ENCODE data around the gene CEACAM6. TPM values are rescaled to one million over a fixed set of nuclear protein-coding genes. Genes with fewer than 3 reads are reported as not detected.

Gene CEACAM6
- total and polyA plus RNA-seq, 2 donors = 1.4 to 6.5 TPM

DNA sequence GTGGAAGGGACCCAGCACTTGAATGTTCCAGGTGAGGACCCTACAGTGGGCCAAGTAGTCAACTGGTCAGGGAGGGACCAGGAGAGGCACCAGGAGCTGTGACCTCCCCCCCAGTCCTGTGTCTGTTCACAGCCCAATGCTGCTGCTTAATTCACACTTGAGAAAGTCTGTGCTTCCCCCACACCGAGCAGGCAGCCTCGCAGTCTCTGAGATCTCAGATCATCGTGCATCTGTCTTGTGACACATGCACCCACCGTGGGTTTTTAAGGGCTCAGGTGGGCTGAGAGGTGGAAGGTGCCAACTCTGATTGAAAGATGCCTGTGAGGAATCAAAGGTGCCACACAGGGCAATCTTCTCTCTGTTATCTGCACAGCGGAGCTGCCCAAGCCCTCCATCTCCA lies 40.7 kb upstream of the CEACAM6 start:
- Histone ChIP-seq H3K4me1 (ENCODE audit: control insufficient read depth in 2 of 2, insufficient read depth in 2 of 2, low read length in 2 of 2) (no peaks in the 10 kb centered on the region), H3K27ac (ENCODE audit: low read depth in 1 of 2, low read length in 1 of 2) (no peak overlapping the region), H3K27me3 (ENCODE audit: control insufficient read depth in 2 of 2, insufficient read depth in 1 of 2, low read length in 1 of 2) (no peaks in the 10 kb centered on the region), H3K4me3 (ENCODE audit: low read length in 2 of 2) (no peak overlapping the region), H3K9me3 (ENCODE audit: control insufficient read depth in 2 of 2, insufficient read depth in 1 of 2, low read length in 1 of 2) (no peaks in the 10 kb centered on the region), H3K36me3 (ENCODE audit: control insufficient read depth in 2 of 2, insufficient read depth in 2 of 2, low read length in 1 of 2) (no peaks in the 10 kb centered on the region)
- DNase-seq (ENCODE audit: low read depth in 6 of 9, low spot score in 9 of 9) = no peak
- WGBS = 90% methylated on average over 5 of the region's 5 CpGs

DNA sequence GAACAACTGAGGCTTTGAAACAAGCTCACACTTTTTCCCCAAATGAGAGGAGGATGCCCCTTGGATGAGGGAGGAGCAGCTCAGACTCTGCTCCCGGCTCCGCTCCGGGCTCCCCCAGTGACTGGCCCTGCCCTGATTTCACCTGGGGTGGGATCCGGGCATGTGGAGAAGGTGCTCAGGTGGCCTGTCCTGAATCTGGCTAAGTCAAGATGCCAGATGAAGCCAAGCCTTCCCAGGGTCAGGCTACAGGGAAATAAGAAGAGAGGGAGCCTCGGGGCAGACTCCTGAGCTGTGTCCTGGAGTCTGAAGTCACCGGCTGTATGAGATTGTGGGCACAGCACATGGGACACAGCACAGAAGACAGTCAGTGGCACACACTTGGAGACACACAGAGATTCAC lies 36.6 kb upstream of the CEACAM6 start:
- Histone ChIP-seq H3K4me3 (ENCODE audit: low read length in 2 of 2) (no peak overlapping the region), H3K27me3 (ENCODE audit: control insufficient read depth in 2 of 2, insufficient read depth in 1 of 2, low read length in 1 of 2) (no peaks in the 10 kb centered on the region), H3K9me3 (ENCODE audit: control insufficient read depth in 2 of 2, insufficient read depth in 1 of 2, low read length in 1 of 2) (no peaks in the 10 kb centered on the region), H3K4me1 (ENCODE audit: control insufficient read depth in 2 of 2, insufficient read depth in 2 of 2, low read length in 2 of 2) (no peaks in the 10 kb centered on the region), H3K36me3 (ENCODE audit: control insufficient read depth in 2 of 2, insufficient read depth in 2 of 2, low read length in 1 of 2) (no peaks in the 10 kb centered on the region), H3K27ac (ENCODE audit: low read depth in 1 of 2, low read length in 1 of 2) (no peak overlapping the region)
- WGBS = 87% methylated on average over 6 of the region's 6 CpGs
- DNase-seq (ENCODE audit: low read depth in 6 of 9, low spot score in 9 of 9) = no peak

GRCh38 chr19:41720103-41720502 lies 35.2 kb upstream of the CEACAM6 start:
- H3K9me3 ChIP-seq (ENCODE audit: control insufficient read depth in 2 of 2, insufficient read depth in 1 of 2, low read length in 1 of 2) = no peaks in the 10 kb centered on the region
- no peaks in the 10 kb centered on the region for H3K4me1 ChIP-seq (ENCODE audit: control insufficient read depth in 2 of 2, insufficient read depth in 2 of 2, low read length in 2 of 2)
- H3K4me3 ChIP-seq (ENCODE audit: low read length in 2 of 2) = no peak overlapping the region
- no peaks in the 10 kb centered on the region for H3K36me3 ChIP-seq (ENCODE audit: control insufficient read depth in 2 of 2, insufficient read depth in 2 of 2, low read length in 1 of 2)
- no peak for DNase-seq (ENCODE audit: low read depth in 6 of 9, low spot score in 9 of 9)
- H3K27ac ChIP-seq (ENCODE audit: low read depth in 1 of 2, low read length in 1 of 2) = no peak overlapping the region
- no peaks in the 10 kb centered on the region for H3K27me3 ChIP-seq (ENCODE audit: control insufficient read depth in 2 of 2, insufficient read depth in 1 of 2, low read length in 1 of 2)
- WGBS = 97% methylated on average over 3 of the region's 3 CpGs

- Histone ChIP-seq H3K27me3 (ENCODE audit: control insufficient read depth in 2 of 2, insufficient read depth in 1 of 2, low read length in 1 of 2) (peaks cover 0 to 2% of the 10 kb centered on the region in 2 donors), H3K36me3 (ENCODE audit: control insufficient read depth in 2 of 2, insufficient read depth in 2 of 2, low read length in 1 of 2) (no peaks in the 10 kb centered on the region), H3K27ac (ENCODE audit: low read depth in 1 of 2, low read length in 1 of 2) (no peak overlapping the region), H3K4me1 (ENCODE audit: control insufficient read depth in 2 of 2, insufficient read depth in 2 of 2, low read length in 2 of 2) (no peaks in the 10 kb centered on the region), H3K9me3 (ENCODE audit: control insufficient read depth in 2 of 2, insufficient read depth in 1 of 2, low read length in 1 of 2) (no peaks in the 10 kb centered on the region), H3K4me3 (ENCODE audit: low read length in 2 of 2) (no peak overlapping the region)
- no peak for DNase-seq (ENCODE audit: low read depth in 6 of 9, low spot score in 9 of 9)
- WGBS = 53% methylated on average over 5 of the region's 5 CpGs
Observed at GRCh38 chr19:41726493-41726892, 28.8 kb upstream of the CEACAM6 start.

DNA sequence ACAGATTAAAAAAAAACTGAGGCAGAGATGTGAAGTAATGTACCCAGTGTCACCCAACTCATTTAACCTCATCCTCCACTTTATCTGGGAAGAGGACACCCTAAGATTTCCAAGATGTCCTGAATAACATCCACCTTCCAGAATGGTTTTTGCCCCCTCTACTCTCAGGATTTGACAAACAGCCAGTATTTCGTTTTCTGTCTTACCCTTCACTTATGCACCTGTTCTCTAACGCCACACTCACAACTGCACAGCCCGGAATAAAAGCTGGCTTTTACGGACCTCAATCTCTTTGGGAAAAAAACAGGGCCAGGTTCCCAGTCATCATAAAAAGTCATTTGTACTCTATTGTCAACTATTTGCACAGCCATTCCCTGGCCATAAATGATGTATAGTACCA lies 21.2 kb upstream of the CEACAM6 start:
- no peak overlapping the region for H3K27ac ChIP-seq (ENCODE audit: low read depth in 1 of 2, low read length in 1 of 2)

DNA sequence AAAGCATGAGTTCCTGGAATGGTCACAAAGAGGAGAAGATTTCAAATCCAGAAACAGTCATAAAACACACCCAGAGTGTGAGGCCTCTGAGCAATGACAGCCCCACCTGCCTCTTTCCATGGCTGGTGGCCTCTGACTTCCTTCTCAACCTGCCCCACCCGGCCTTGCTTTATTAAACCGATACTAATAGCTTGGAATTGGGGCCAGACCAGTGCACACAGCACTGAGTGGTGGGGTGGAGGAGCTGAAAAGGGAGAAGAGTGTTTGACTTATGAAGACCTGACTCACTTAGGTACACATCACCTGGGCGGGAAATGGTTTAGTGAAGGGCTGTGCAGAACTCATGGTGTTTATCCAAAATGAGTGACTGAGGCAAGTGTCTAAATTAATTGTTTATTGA lies 20.7 kb upstream of the CEACAM6 start:
- WGBS = 91% methylated on average over 3 of the region's 3 CpGs
- Histone ChIP-seq H3K27ac (ENCODE audit: low read depth in 1 of 2, low read length in 1 of 2) (no peak overlapping the region), H3K9me3 (ENCODE audit: control insufficient read depth in 2 of 2, insufficient read depth in 1 of 2, low read length in 1 of 2) (no peaks in the 10 kb centered on the region), H3K4me1 (ENCODE audit: control insufficient read depth in 2 of 2, insufficient read depth in 2 of 2, low read length in 2 of 2) (no peaks in the 10 kb centered on the region), H3K27me3 (ENCODE audit: control insufficient read depth in 2 of 2, insufficient read depth in 1 of 2, low read length in 1 of 2) (peaks cover 0 to 2% of the 10 kb centered on the region in 2 donors), H3K36me3 (ENCODE audit: control insufficient read depth in 2 of 2, insufficient read depth in 2 of 2, low read length in 1 of 2) (no peaks in the 10 kb centered on the region), H3K4me3 (ENCODE audit: low read length in 2 of 2) (no peak overlapping the region)
- DNase-seq (ENCODE audit: low read depth in 6 of 9, low spot score in 9 of 9) = no peak

More for the DNA sequence above, 21.2 kb upstream of the CEACAM6 start:
- Histone ChIP-seq H3K27me3 (ENCODE audit: control insufficient read depth in 2 of 2, insufficient read depth in 1 of 2, low read length in 1 of 2) (peaks cover 0 to under 1% of the 10 kb centered on the region in 2 donors), H3K4me3 (ENCODE audit: low read length in 2 of 2) (no peak overlapping the region), H3K4me1 (ENCODE audit: control insufficient read depth in 2 of 2, insufficient read depth in 2 of 2, low read length in 2 of 2) (no peaks in the 10 kb centered on the region), H3K9me3 (ENCODE audit: control insufficient read depth in 2 of 2, insufficient read depth in 1 of 2, low read length in 1 of 2) (no peaks in the 10 kb centered on the region), H3K36me3 (ENCODE audit: control insufficient read depth in 2 of 2, insufficient read depth in 2 of 2, low read length in 1 of 2) (no peaks in the 10 kb centered on the region)
- WGBS = 95% methylated on average over 4 of the region's 4 CpGs
- DNase-seq (ENCODE audit: low read depth in 6 of 9, low spot score in 9 of 9) = no peak

- Histone ChIP-seq H3K4me1 (ENCODE audit: control insufficient read depth in 2 of 2, insufficient read depth in 2 of 2, low read length in 2 of 2) (no peaks in the 10 kb centered on the region), H3K36me3 (ENCODE audit: control insufficient read depth in 2 of 2, insufficient read depth in 2 of 2, low read length in 1 of 2) (no peaks in the 10 kb centered on the region), H3K27me3 (ENCODE audit: control insufficient read depth in 2 of 2, insufficient read depth in 1 of 2, low read length in 1 of 2) (peaks cover 0 to 2% of the 10 kb centered on the region in 2 donors), H3K9me3 (ENCODE audit: control insufficient read depth in 2 of 2, insufficient read depth in 1 of 2, low read length in 1 of 2) (no peaks in the 10 kb centered on the region), H3K4me3 (ENCODE audit: low read length in 2 of 2) (no peak overlapping the region), H3K27ac (ENCODE audit: low read depth in 1 of 2, low read length in 1 of 2) (no peak overlapping the region)
- DNase-seq (ENCODE audit: low read depth in 6 of 9, low spot score in 9 of 9) = no peak
- WGBS = 87% methylated on average over 5 of the region's 5 CpGs
Observed at GRCh38 chr19:41735071-41735600, 20.2 kb upstream of the CEACAM6 start.

GRCh38 chr19:41739361-41739760 lies 16.0 kb upstream of the CEACAM6 start:
- H3K27ac ChIP-seq (ENCODE audit: low read depth in 1 of 2, low read length in 1 of 2) = no peak overlapping the region
- WGBS = 78% methylated on average over 3 of the region's 3 CpGs
- H3K9me3 ChIP-seq (ENCODE audit: control insufficient read depth in 2 of 2, insufficient read depth in 1 of 2, low read length in 1 of 2) = no peaks in the 10 kb centered on the region
- H3K27me3 ChIP-seq (ENCODE audit: control insufficient read depth in 2 of 2, insufficient read depth in 1 of 2, low read length in 1 of 2) = peaks cover 0 to 2% of the 10 kb centered on the region in 2 donors
- H3K4me1 ChIP-seq (ENCODE audit: control insufficient read depth in 2 of 2, insufficient read depth in 2 of 2, low read length in 2 of 2) = no peaks in the 10 kb centered on the region
- no peak for DNase-seq (ENCODE audit: low read depth in 6 of 9, low spot score in 9 of 9)
- no peaks in the 10 kb centered on the region for H3K36me3 ChIP-seq (ENCODE audit: control insufficient read depth in 2 of 2, insufficient read depth in 2 of 2, low read length in 1 of 2)
- H3K4me3 ChIP-seq (ENCODE audit: low read length in 2 of 2) = no peak overlapping the region

DNA sequence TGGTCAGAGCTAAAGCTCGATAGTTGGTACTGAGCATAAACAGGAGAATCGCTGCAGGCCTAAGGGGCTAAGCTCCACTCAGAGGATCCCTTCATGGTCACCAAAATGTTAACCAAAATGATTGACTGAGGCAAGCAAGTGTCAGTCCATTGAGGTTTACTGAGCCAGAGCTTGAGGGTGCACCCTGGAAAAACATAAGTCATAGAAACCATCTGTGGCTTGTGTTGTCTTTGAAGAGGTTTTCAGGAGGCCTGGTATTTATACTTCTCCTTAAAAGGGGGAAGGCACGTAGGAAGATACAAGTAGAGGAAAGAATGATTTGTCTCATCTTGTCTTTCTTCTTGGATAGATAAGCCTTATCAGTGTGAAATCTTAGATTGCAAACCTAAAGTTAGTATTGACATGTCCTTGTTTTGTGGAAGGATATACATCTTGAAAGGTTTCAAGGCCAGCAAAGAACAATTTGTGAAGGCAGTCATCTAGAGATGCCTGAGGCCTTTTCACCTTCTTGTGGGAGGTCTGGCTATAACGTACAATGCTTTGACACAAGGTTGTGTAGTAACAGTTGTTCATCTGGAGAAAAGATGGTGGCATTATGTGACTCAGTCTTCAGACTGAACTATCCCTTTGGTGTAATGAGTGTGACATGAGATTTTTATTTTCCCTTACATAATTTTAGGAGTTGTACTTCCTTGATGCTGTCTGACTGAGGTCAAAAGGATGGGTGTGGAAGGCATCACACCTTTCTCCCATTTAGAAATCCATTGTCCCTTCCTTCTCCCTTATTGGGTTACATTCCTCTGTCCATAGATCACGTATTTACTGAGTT lies 14.7 kb upstream of the CEACAM6 start:
- no peak for DNase-seq (ENCODE audit: low read depth in 6 of 9, low spot score in 9 of 9)
- Histone ChIP-seq H3K4me1 (ENCODE audit: control insufficient read depth in 2 of 2, insufficient read depth in 2 of 2, low read length in 2 of 2) (no peaks in the 10 kb centered on the region), H3K4me3 (ENCODE audit: low read length in 2 of 2) (no peak overlapping the region), H3K27ac (ENCODE audit: low read depth in 1 of 2, low read length in 1 of 2) (no peak overlapping the region), H3K36me3 (ENCODE audit: control insufficient read depth in 2 of 2, insufficient read depth in 2 of 2, low read length in 1 of 2) (no peaks in the 10 kb centered on the region), H3K9me3 (ENCODE audit: control insufficient read depth in 2 of 2, insufficient read depth in 1 of 2, low read length in 1 of 2) (no peaks in the 10 kb centered on the region), H3K27me3 (ENCODE audit: control insufficient read depth in 2 of 2, insufficient read depth in 1 of 2, low read length in 1 of 2) (peaks cover 2% of the 10 kb centered on the region in 2 donors)
- 78% methylated on average over 5 of the region's 5 CpGs for WGBS

All from thymus (tissue), 11 donors.